22Rv1 (cell line): Measurements from ENCODE around the gene DMD.

Experiments
- ZFX ChIP-seq: fragments of 450-650 bp; IDR thresholded peaks from 2 replicates; pipeline ENCODE4 v1.6.1; 2017; ENCODE audit warnings: antibody characterized with exemption, borderline replicate concordance
- TF ChIP-seq, protein P1 (sequence below): fragments of 450-650 bp; IDR thresholded peaks from 2 replicates; pipeline ENCODE4 v1.5.1; 2017; ENCODE audit warnings: mild to moderate bottlenecking

- TF ChIP-seq, protein P1, sequence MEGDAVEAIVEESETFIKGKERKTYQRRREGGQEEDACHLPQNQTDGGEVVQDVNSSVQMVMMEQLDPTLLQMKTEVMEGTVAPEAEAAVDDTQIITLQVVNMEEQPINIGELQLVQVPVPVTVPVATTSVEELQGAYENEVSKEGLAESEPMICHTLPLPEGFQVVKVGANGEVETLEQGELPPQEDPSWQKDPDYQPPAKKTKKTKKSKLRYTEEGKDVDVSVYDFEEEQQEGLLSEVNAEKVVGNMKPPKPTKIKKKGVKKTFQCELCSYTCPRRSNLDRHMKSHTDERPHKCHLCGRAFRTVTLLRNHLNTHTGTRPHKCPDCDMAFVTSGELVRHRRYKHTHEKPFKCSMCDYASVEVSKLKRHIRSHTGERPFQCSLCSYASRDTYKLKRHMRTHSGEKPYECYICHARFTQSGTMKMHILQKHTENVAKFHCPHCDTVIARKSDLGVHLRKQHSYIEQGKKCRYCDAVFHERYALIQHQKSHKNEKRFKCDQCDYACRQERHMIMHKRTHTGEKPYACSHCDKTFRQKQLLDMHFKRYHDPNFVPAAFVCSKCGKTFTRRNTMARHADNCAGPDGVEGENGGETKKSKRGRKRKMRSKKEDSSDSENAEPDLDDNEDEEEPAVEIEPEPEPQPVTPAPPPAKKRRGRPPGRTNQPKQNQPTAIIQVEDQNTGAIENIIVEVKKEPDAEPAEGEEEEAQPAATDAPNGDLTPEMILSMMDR: no peak
- no peak for TF ChIP-seq ZFX
Observed at GRCh38 chrX:33132569-33132968, 78.8 kb downstream of the DMD start.
